HG02763 (cell line): ENCODE results near the gene IRF7.

ENCODE experiments used
- ATAC-seq: cut with Tn5 transposase; IDR thresholded peaks from one replicate; pipeline ENCODE4 v1.9.1; 2021; ENCODE audit warnings: mild to moderate bottlenecking, moderate library complexity; ENCODE audit not compliant: unreplicated experiment

Gene IRF7

GRCh38 chr11:621838-622237 is 6.1 kb upstream of the IRF7 start:
- ATAC-seq, result no peak

- ATAC-seq, result no peak
These were observed 5.4 kb upstream of the IRF7 start for GRCh38 chr11:620935-621814.

GRCh38 chr11:620201-620600 is 4.5 kb upstream of the IRF7 start:
- no peak for ATAC-seq

- ATAC-seq, result no peak
These were observed 3.9 kb upstream of the IRF7 start for GRCh38 chr11:619628-620050.

- no peak for ATAC-seq
These were observed 3.3 kb upstream of the IRF7 start for GRCh38 chr11:618856-619627.

- no peak for ATAC-seq
These were observed 2.3 kb upstream of the IRF7 start for GRCh38 chr11:617912-618682.

- ATAC-seq, result no peak
These were observed 1.6 kb upstream of the IRF7 start for GRCh38 chr11:617199-617911.

GRCh38 chr11:616320-617198 is 809 bp upstream of the IRF7 start:
- no peak for ATAC-seq

GRCh38 chr11:614623-615503 is 887 bp downstream of the IRF7 start:
- ATAC-seq, result no peak

GRCh38 chr11:614021-614622 is 1.6 kb downstream of the IRF7 start:
- no peak for ATAC-seq

GRCh38 chr11:613369-613968 is 2.3 kb downstream of the IRF7 start:
- ATAC-seq, result no peak

GRCh38 chr11:612961-613300 is 2.8 kb downstream of the IRF7 start:
- ATAC-seq, result no peak

- ATAC-seq, result no peak
These were observed 3.4 kb downstream of the IRF7 start for GRCh38 chr11:612201-612960.

- no peak for ATAC-seq
These were observed 4.5 kb downstream of the IRF7 start for GRCh38 chr11:611001-611996.

- ATAC-seq, result no peak
These were observed 5.5 kb downstream of the IRF7 start for GRCh38 chr11:610146-610801.
